Dedifferentiated amniotic fluid mesenchymal stem cell (primary cell): ENCODE measurements around the gene PET100.
A peak's percentile ranks its signal among the peaks of the same experiment; 100 is the strongest.

Experiments
- DNase-seq: peaks from one replicate; pipeline ENCODE4 v3.0.0-alpha.2; 2016; ENCODE audit errors: extremely low spot score

The PET100 gene

DNA sequence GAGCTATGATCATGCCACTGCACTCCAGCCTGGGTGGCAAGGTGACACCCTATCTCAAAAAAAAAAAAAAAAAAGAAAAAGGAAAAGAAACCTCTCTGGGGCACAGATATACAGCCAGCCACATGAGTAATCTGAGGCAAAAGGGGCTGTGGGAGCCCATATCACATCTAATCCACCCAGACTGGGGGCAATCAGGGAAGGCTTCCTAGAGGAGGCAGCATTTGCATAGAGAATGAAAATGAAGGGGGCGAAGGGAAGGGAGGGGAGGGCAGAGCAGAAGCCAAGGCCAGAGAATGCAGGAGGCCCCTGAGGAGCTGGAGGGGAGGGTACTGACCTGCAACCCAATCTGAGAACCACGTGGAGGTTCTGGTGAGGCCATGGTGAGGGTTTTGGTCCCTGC lies 20.6 kb downstream of the PET100 start:
- no peak for DNase-seq

DNA sequence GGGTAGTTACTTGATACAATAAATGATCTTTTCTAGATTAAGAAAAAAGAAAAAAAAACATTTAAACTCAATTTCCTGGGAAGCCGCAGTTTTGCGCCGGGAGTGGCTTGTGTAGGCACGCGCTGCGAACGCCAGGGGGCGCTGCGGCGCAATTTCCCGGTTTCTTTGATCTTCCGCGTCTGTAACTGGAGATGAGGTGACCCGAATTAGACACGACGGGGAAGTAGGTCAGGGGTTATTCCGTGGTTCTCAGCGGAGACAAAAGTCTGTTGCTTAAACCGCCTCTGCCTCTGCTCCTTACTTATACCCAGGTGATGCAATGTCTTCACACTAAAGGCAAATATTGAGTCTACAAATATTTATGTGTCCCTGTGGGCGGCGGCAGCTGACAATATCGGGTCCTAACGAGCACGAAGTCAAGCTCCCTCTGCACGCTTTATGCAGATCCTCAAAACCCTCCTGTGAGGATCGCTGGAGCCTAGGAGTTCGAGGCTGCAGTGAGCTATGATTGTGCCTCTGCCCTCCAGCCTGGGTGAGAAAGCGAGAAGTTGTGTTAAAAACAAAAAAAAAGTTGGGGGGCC lies 22.6 kb downstream of the PET100 start:
- DNase-seq = peak; percentile 57

GRCh38 chr19:7654401-7654800 lies 24.8 kb downstream of the PET100 start:
- DNase-seq = peak; percentile 18

DNA sequence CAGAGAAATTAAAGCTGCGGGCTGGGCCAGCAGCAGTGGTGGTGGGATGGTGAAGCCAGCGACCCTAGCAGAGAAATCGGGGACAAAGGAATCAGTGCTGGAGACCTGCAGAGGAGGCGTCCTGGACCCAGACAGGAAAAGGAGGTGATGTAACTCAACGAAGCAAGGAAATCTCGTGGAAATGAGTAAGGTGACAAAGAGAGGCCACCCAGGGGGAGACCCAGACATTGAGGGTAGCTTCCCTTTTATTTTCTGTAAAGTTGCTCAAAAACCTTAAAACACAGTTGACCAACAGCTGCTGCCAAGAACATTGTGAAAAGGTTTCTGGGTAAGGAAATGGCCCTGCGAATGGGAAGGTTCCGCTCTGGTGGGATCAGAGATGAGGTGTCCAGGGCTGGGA lies 26.0 kb downstream of the PET100 start:
- no peak for DNase-seq

GRCh38 chr19:7657131-7657751 lies 27.6 kb downstream of the PET100 start:
- no peak for DNase-seq

DNA sequence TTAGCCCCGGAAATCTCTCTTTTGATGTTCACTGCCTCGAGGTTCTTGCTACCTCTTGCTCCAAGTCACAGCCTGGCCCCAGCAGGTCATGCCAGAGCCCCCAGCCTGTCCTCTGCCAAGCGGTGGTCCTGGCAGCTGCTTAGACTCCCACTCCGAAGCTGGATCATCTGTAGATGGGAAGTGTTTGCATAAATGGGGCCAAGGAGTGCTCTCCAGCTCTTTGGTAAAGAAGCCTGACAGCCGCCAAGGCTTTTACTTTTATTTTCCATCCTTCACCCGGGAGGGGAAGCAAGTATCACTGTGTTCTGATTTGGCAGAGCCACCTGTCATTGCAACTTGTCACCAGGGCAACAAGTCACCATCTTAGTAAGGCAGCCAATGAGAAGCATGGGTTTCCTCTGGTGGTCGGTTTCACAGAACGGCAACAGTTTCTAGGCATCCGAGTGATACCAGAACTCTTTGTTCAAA lies 28.7 kb downstream of the PET100 start:
- DNase-seq = no peak

DNA sequence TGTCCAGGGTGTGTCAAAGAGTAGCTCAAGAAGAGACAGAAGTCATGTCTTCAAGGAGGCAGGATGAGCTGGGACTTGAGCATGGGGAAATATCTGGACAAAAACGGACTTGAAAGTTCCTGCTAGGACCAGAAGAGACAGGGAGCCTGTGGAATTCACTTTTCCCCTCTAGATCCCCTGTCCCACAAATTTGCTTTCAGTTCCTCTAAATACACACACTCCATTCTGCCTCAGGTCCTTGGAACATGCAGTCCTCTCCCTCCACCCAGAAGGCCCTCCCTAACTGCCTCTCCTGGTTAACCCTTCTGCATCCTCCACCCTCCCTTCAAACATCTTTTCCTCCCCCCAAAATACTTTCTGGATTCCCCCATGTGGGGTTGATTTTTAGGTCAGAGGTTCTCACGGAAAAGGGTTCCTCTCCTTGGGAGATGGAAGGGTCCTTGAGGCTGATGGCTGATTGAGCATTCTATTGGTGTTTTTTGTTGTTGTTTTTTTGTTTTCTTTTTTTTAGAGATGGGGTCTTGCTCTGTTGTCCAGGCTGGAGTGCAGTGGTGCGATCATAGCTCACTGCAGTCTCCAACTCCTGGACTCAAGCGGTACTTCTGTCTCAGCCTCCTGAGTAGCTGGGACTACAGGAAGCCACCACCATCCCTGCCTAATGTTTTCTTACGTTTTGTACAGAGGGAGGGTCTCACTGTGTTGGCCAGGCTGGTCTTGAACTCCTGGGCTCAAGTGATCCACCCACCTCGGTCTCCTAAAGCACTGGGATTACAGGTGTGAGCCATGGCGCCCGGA lies 32.3 kb downstream of the PET100 start:
- no peak for DNase-seq

DNA sequence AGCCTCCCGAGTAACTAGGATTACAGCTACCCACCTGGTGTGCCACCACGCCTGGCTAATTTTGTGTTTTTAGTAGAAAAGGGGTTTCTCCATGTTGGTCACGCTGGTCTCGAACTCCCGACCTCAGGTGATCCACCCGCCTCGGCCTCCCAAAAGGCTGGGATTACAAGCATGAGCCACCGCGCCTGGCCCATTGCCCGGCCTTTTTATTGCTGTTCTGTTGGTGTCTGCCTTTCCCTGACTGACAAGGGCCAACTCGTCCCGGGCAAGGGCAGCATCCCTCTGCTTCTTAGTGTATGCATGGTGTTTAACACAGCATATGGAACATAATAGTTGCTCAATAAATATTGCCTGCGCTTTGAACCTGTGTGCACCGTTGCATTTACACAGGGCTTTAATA lies 33.1 kb downstream of the PET100 start:
- no peak for DNase-seq

DNA sequence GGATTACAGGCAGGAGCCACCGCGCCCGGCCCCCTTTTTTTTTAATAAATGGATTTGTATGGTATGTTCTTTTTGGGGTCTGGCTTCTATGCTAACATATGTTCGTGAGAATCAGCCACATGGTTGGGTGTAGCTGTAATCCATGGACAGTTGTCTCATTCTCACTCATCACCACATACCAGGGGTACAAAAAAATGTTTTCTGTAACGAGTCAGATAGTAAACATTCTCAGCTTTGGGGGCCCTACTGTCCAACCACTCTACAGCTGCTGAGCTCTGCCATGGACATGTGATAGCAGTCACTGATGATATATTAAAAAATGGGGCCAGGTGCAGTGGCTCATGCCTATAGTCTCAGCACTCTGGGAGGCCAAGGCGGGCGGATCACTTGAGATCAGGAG lies 34.1 kb downstream of the PET100 start:
- no peak for DNase-seq

GRCh38 chr19:7665076-7665475 lies 35.5 kb downstream of the PET100 start:
- DNase-seq = peak; percentile 76

- no peak for DNase-seq
Measured at GRCh38 chr19:7668842-7669241, 39.2 kb downstream of the PET100 start, which contains the start of gene RETN. Gene RETN (plus strand): TSS chr19:7669049. CDS start chr19:7669327, 278 bp downstream.

GRCh38 chr19:7669641-7670040 lies 40.0 kb downstream of the PET100 start:
- DNase-seq = no peak

DNA sequence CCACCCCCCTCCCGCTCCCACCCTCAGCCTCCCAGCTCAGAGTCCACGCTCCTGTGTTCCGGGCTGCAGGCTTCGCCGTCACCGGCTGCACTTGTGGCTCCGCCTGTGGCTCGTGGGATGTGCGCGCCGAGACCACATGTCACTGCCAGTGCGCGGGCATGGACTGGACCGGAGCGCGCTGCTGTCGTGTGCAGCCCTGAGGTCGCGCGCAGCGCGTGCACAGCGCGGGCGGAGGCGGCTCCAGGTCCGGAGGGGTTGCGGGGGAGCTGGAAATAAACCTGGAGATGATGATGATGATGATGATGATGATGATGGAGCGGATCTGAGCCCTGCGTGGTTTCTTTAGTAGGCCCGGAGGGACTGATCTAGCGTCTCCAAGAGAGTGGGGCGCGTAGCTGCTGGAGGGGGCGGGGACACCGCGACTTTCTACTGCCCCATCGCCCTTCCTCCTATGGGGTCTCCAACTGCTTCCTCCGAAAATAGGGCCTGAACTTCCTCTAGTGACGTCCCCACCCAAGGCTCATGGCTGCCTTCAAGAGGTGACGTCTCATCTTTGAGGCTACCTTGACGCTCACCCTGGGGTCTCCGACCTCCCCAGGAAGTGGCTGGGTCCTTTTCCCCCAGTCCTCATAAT lies 40.7 kb downstream of the PET100 start:
- no peak for DNase-seq

DNA sequence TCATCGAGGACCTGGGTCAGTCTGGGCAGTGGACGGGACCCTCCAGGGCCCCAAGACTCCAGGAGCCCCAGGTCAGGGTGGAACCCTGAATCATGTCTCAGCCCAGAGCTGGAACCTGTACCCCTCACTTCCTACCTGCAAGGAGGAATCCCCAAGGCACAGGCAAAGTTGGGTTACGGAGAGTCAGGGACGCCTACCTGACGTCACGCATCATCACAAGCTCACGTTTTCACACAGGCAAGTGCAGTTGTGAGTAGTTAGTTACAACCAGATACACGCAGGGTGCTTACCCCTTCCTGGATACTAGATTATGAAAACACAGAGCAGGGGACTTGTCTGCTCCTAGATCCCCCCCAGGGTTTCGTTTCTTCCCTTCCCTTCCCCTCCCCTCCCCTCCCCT lies 41.2 kb downstream of the PET100 start:
- DNase-seq = no peak

GRCh38 chr19:7672522-7672921 lies 42.9 kb downstream of the PET100 start:
- no peak for DNase-seq

DNA sequence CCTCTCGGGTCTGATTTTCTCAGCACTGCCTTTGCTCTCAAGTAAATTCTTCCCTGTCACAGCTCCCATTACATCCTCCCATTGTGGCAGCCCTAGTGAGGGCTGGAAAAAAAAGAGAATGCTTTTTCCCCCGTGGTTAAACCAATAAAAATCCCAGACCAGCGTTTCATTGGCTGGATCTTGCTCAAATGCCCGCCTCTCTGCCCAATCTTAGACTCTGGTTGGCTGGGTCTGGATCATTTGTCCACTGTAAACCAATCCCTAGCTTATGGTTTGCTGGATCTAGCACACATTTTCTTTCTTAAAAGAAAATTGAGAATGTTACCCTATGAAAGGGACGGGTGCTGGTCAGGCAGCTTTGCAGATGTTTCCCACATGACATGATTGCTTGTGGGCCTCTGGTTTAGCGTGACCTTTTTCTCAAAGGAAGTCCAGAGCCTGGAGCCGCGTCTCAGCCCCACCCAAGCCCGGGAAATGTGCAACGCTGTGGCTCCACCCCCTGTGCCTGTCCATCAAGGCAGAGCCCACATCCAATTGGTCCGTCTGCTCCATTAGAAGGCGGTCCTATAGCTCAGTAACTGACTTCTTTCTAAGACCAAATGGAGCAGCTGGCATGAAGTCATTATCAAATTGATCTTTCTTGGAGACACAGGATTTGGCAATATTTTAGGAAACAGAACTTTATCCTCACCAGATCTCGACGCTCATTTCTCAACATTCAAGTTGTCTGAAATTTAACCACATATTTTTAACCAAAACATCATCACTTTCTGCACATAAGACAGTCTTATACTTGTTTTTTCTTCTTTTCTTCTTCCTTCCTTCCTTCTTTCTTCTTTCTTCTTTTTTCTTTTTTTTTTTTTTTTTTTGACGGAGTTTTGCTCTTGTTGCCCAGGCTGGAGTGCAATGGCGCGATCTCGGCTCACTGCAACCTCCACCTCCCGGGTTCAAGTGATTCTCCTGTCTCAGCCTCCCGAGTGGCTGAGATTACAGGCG lies 44.7 kb downstream of the PET100 start:
- DNase-seq = peak; percentile 74

- no peak for DNase-seq
Measured at GRCh38 chr19:7676376-7676775, 46.8 kb downstream of the PET100 start.

DNA sequence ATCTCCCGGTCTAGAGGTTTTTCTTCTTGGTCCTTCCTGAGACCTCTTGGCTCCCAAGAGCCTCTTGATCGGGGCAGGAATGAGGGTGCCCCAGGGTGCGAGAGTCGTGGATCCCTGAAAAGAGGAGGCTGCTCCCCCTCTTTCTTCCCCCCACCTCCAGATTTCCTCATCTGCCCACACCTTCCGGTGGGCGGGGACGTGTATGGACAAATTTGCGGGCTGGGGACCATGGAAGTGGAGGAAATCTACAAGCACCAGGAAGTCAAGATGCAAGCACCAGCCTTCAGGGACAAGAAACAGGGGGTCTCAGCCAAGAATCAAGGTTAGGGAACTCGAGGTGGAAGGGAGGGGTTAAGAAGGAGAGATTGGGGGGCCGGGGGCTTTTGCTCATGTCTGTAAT lies 47.3 kb downstream of the PET100 start, which contains the start of gene MCEMP1:
Gene MCEMP1, plus strand, starts transcription at position 237 of the 400 bp plus-strand sequence. Its CDS starts 31 bp downstream, at position 268.
- no peak for DNase-seq

DNA sequence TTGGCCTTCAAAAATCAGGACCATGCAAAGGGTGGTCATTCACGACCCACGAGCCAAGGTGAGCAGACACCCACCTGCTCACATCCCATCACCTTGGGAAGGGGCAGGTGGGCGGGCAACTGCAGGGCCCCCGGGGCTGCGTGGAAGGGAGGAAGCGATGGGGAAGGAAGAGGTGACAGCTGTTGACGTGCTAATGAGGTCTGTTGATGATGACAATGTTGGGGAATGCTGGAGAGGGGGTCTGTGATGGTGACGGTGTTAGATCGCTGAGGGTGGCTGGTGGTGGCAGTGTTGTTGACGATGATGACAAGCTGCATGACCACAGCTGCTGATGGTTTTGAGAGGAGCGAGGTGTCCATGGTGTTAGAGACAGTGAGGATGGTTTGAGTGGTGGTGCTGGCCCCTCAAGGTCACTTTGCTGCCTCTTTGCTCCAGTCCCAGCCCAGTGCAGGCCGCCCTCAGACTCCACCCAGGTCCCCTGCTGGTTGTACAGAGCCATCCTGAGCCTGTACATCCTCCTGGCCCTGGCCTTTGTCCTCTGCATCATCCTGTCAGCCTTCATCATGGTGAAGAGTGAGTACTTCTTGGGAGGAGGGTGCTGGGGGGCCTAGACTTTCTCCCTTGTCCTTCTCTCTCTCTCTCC lies 48.2 kb downstream of the PET100 start:
- no peak for DNase-seq

DNA sequence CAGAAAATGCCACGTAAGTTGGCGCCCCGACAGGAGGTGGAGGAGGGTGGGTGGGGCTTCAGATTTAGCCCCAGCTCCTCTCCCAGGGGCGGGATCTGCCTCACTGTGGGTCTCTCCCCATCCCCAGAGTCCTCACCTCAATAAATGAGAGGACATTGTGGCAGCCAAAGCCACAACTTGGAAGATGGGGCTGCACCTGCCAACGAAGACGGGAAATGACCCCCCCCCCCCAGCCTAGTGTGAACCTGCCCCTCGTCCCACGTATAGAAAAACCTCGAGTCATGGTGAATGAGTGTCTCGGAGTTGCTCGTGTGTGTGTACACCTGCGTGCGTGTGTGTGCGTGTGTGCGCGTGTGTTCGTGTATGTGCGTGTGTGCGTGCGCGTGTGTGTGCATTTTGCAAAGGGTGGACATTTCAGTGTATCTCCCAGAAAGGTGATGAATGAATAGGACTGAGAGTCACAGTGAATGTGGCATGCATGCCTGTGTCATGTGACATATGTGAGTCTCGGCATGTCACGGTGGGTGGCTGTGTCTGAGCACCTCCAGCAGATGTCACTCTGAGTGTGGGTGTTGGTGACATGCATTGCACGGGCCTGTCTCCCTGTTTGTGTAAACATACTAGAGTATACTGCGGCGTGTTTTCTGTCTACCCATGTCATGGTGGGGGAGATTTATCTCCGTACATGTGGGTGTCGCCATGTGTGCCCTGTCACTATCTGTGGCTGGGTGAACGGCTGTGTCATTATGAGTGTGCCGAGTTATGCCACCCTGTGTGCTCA lies 49.6 kb downstream of the PET100 start:
- no peak for DNase-seq
